Stimulated activated naive CD8-positive, alpha-beta T cell treated with anti-CD3 and anti-CD28 coated beads, Interleukin-15, Interleukin-2, amounts not matched to agents 100 U/mL and 50 U/mL, for 24 hours (primary cell): ENCODE data around the gene PTGES2.
"Not testable (repeated sequence)": the region's sequence is repeated elsewhere in the genome, so short reads cannot be mapped to it uniquely, and the experiment has no call there.

Experiments
- ATAC-seq: fragments of 150-1000 bp; cut with Tn5 transposase; one replicate; pipeline ENCODE4 v1.10.0; 2021
- DNase-seq: peaks from one replicate; pipeline ENCODE4 v3.0.0; 2021

The PTGES2 gene

GRCh38 chr9:128088253-128088945 is 39.1 kb downstream of the PTGES2 start:
- ATAC-seq, result no peak

GRCh38 chr9:128087262-128087661 is 40.3 kb downstream of the PTGES2 start:
- DNase-seq (no peak), ATAC-seq (no peak)

More at GRCh38 chr9:128088253-128088945, 39.1 kb downstream of the PTGES2 start:
- DNase-seq, result no peak

DNA sequence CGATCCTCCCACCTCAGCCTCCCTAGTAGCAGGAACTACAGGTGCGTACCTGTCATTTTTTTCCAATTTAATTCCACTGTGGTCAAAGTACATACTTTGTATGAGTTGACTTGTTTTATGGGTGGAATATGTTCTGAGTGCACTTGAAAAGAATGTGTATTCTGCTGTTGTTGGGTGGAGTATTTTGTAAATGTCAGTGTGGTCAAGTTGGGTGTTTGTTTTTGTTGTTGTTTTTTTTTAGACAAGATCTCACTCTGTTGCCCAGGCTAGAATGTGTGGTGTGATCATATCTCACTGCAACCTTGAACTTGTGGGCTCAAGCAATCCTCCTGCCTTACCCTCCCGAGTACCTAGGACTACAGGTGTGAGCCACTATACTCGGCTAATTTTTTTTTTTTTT is 41.6 kb downstream of the PTGES2 start:
- ATAC-seq, result no peak
- DNase-seq, result no peak

GRCh38 chr9:128084746-128085145 is 42.8 kb downstream of the PTGES2 start:
- no peak for DNase-seq
- no peak for ATAC-seq

GRCh38 chr9:128082151-128082550 is 45.4 kb downstream of the PTGES2 start:
- ATAC-seq (peak; percentile 54), DNase-seq (no peak)

- DNase-seq (no peak), ATAC-seq (no peak)
Measured at GRCh38 chr9:128081056-128081455, 46.5 kb downstream of the PTGES2 start.

DNA sequence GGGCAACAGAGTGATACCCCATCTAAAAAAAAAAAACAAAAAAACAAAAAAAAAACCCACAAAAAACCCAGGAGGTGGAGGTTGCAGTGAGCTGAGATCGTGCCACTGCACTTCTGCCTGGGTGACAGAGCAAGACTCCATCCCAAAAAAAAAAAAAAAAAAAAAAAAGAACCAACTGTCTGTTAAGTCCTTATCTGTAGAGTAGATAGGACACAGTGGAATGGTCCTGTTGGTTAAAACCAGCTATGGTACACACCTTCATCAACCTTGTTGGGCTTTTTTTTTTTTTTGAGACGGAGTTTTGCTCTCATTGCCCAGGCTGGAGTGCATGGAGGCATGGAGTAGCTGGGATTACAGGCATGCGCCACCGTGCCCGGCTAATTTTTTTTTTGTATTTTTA is 47.3 kb downstream of the PTGES2 start:
- no peak for ATAC-seq
- DNase-seq, result no peak

GRCh38 chr9:128078504-128079434 is 48.8 kb downstream of the PTGES2 start:
- no peak for DNase-seq
- no peak for ATAC-seq

- ATAC-seq, result peak; percentile 42
Measured at GRCh38 chr9:128077847-128078503, 49.6 kb downstream of the PTGES2 start.

GRCh38 chr9:128073253-128073886 is 54.2 kb downstream of the PTGES2 start:
- ATAC-seq (no peak), DNase-seq (no peak)

More at GRCh38 chr9:128077847-128078503, 49.6 kb downstream of the PTGES2 start:
- no peak for DNase-seq

DNA sequence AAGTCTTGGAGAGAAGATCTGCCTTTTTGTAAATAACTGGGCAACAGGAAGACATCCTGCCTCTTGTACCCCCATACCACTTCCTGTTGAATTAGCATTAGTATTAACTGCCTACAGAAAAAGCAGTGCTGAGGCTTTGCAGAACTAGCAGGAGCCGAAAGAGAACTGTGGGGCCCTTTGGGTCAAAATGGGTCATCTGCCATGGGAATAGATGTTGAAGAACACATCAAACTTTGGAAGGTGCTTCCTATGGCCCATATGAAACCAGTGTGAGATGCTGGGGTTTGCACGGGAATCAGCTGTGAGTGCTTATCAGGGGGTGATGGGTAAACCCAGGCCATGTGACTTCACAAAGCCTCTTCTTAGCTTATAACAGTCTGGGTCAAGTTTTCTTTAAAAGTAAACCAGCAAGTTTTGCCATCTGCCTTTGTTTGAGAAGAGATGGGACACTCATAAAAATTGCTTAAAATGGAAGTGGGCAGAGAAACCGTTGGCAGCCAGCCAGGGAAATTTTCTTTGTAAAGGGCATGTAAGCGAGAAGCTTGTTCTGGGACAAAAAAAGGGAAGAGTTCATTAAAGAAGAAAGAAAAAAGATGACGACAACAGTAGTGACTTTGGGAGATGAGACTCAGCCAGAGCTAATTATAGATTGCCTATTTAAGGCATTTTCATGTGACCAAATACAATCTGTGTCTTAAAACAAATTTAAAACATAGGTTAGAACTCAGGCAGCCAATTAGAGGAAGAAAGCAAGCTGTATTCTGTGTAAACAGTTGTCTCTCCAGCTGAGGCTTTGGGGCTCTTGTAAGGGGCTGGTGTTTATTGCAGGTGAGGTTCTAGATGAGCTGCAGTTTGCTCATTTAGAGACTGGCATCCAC is 55.1 kb downstream of the PTGES2 start:
- DNase-seq (peak; percentile 76), ATAC-seq (no peak)

- ATAC-seq, DNase-seq: not testable (repeated sequence)
Measured at GRCh38 chr9:128071475-128071874, 56.1 kb downstream of the PTGES2 start.

DNA sequence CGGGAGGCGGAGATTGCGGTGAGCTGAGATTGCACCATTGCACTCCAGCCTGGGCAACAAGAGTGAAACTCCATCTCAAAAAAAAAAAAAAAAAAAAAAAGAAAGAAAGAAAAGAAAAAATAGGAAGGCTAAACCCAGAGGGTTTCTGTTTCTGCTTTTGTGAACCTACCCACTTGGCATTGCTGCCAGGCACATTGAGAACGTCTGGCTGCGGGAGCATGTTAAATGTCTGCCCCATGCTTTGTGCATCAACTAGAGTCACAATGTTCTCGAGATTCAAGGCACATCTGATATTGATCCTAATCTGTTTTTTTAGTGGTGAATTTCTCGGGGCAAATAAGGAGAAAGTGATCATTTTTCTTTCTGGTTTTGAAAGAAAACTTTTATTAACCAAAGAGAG is 56.7 kb downstream of the PTGES2 start:
- DNase-seq, result no peak
- ATAC-seq, result no peak
